HG03139 (cell line): Measurements from ENCODE around the gene P3H3.
"Not testable (repeated sequence)": the region's sequence is repeated elsewhere in the genome, so short reads cannot be mapped to it uniquely, and the experiment has no call there.

Experiments used
- ATAC-seq: cut with Tn5 transposase; IDR thresholded peaks from one replicate; pipeline ENCODE4 v1.9.1; 2021; ENCODE audit not compliant: unreplicated experiment

Gene P3H3

DNA sequence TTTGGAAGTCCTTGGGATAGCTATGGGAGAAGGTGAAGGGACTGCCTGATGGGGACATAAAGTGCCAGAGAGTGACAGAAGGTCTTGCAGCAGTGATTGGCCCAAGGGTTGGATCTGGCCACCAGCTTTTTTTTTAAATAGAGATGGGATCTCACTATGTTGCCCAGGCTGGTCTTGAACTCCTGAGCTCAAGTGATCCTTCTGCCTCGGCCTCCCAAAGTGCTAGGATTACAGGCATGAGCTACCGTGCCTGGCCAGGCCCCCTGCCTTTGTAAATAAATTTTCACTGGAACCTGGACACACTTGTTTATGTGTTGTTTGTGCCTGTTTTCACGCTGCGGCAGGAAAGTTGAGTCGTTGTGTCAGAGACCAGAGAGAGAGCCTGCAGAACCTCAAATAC lies 37.1 kb downstream of the P3H3 start:
- ATAC-seq, result not testable (repeated sequence)

DNA sequence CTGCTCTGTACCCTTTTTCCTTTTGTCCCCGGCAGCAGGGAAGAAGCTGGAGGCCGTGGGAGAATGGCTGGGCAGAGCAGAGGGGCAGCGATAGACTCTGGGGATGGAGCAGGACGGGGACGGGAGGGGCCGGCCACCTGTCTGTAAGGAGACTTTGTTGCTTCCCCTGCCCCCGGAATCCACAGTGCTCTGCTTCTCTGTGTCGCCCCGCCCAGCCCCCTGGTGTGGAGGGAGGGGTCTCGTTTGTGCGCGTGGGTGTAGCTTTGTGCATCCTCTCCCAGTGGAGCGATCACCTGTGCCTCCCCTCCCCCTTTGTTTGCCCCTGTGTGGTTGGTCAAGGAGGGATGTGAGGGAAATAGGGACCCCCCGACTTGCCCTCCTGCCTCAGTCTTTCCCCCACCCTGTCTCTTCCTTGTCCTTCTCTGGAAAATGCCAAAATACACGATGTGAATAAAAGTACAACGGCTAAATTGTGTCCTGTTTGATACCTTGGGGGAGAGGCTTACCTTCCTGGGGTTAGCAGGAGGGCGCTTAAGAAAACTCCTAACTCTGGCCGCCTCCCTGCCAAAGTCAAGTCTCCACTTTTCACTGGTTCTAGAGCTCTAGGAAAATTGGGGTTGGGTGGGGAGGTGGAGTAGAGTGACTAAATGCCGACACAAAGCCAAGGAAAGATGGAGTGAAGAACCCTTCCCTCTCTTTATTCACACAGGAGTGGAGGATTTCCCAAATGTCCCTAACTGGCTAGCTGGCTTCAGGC lies 38.1 kb downstream of the P3H3 start:
- ATAC-seq, result no peak

DNA sequence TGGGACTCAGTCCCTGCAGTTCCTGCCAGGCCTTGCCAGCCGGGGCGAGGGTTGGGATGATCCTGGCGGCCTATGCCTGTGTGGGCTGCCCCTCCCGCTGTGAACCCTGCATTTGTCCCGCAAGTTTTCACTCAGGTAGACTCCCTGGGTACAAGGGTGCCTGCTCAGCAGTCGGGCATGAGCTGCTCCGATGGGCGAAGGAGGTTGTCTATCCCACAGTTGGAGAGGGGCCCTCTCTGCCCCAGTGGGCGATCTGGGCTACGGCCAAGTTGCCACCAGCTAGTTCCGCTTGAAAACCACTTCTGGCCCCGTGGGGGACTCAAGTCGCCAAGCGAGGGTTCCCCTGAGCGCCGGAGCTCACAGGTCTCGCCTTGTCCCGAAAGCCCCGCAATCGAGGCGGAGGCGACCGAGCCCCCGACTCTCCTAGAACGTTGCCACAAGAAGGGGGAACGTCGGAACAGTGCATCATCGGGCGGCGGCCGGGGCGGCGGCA lies 38.8 kb downstream of the P3H3 start:
- no peak for ATAC-seq

DNA sequence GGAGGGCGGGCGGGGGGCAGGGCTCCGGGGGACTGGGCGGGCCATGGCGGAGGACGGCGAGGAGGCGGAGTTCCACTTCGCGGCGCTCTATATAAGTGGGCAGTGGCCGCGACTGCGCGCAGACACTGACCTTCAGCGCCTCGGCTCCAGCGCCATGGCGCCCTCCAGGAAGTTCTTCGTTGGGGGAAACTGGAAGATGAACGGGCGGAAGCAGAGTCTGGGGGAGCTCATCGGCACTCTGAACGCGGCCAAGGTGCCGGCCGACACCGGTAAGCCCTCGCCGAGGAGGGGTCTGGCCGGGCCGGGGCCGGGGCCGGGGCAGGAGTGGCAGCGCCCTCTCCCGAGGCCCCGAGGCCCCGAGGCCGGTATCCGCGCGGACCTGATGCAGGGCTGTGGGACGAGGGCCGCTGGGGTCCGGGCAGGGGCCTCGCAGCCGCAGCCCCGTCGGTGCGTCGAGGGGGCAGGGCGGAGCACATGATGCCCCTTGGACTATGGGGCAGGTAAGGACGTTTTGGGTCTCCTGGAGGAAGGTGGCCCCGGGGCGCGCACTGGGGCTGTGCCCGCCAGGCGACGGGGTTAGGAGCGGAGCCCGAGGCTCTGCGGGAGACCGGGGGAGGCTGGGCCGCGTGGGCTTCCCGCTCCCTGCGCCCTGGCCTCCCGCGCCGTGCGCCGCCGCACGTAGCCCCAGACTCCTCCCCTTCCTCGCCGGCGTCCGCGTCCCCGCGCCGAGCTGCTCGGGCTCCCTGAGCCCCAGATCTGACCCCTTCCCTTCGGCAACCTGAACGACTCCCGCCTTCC lies 39.4 kb downstream of the P3H3 start, which contains the start of gene TPI1:
TPI1 (plus strand) TSS at position 119 of the 798 bp plus-strand sequence; CDS start at position 155, 36 bp downstream.
- ATAC-seq, result peak; percentile 47

DNA sequence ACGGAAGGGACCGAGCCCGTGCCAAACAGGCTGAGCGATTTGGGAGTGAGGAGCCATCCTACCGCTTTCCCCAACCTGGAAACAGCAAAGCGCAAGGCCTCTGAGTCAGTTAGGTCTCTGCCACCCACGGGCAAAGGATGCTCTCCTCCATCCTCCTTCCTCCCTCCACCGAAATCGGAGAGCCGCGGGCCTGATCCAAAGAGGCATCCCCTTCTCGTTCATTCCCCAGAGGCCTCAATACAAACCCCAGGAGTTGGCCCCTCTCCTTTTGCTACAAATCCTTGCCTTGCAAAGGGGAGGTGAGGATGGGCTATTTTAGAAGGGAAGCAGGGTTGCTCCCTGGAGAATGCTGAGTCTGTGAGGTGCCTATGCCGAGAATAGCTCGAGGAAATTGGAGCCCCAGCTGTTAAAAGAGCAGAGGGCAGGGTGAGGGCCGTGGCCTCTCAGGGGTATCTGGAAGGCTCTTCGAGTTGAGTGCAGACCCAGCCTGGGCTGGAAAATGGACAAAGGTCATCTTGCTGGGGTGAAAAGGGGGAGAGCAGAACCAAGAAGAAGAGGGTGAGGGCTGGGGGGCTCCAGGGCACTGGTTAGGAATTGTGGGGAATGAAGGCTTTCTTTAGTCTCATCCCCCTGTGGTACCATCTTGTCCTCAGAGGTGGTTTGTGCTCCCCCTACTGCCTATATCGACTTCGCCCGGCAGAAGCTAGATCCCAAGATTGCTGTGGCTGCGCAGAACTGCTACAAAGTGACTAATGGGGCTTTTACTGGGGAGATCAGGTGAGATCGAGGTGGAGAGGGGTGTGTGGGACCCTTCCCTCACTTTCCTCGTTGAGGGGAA lies 40.2 kb downstream of the P3H3 start:
- no peak for ATAC-seq

DNA sequence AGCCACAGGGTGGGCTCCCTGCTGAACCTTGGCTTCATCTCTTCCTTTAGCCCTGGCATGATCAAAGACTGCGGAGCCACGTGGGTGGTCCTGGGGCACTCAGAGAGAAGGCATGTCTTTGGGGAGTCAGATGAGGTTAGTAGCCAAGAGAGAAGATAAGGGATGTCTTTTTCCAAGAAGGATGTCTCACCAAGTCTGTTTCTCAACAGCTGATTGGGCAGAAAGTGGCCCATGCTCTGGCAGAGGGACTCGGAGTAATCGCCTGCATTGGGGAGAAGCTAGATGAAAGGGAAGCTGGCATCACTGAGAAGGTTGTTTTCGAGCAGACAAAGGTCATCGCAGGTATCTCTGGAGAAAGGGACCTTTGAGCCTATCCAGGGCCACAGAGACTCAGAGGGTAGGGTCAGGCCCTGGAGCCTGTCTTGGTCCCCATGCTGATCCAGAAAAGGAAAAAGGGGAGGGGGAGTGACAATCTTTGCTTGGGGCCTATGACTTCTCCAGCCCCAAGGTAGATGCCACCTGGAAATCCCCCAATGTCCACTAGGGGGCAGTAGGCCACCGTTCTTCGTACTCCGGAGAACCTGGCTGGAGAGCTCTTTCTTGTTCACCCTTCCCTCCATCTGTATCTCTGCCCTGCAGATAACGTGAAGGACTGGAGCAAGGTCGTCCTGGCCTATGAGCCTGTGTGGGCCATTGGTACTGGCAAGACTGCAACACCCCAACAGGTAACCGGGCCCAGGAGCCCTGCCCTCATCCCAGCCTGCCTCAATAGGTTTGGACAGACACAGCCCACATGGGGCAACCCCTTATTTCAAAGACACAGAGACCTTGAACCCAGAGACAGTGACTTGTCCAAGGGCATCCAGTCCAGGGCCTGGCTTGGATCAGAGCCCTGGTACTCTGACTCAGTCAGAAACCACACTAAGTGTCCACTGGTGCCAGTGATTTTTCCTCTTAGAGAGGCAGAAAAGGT lies 41.1 kb downstream of the P3H3 start:
- ATAC-seq, result no peak

DNA sequence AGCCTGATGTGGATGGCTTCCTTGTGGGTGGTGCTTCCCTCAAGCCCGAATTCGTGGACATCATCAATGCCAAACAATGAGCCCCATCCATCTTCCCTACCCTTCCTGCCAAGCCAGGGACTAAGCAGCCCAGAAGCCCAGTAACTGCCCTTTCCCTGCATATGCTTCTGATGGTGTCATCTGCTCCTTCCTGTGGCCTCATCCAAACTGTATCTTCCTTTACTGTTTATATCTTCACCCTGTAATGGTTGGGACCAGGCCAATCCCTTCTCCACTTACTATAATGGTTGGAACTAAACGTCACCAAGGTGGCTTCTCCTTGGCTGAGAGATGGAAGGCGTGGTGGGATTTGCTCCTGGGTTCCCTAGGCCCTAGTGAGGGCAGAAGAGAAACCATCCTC lies 42.1 kb downstream of the P3H3 start:
- not testable (repeated sequence) for ATAC-seq

DNA sequence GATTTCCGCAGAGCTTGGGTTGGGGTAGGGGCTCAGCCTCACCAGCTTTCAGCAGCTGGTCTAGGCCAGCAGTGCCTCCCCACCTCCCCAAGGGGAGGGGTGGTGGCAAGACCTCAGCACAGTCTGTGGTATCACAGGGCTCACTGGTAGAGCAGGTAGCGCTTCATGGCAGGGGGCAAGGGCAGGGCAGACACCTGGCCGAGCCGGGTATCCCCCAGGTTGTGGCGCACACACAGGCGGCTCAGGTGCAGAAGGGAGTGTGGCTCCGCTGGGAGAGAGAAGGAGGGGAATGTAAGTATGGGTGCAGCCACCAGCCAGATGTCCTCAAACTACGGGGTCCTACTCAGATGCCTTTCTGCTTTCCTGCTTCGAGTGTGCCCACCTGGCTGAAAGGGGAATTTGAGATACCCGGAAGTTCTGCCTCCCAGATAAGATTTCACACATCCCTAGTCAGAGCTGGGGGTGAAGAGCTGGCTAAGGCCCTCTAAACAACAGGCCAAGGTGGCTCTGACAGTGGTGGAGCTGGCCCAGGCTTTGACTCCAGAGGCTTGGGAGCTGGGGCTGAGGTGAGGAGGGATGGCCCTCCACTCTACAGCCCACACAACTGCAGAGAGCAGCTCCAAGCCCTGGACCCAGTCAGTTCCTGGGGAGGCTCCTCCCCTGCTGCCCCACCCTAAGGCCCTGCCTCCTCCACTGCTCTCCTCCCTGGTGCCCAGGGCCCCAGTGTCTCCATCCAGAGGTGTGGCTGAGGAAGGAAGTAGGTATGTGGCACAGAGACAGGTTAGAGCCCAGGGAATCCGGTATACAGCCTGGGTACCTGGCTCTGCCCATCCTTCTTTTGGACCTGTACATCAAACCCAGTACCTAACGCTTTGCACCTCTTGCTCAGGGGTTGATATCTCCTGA lies 43.1 kb downstream of the P3H3 start:
- ATAC-seq, result no peak

DNA sequence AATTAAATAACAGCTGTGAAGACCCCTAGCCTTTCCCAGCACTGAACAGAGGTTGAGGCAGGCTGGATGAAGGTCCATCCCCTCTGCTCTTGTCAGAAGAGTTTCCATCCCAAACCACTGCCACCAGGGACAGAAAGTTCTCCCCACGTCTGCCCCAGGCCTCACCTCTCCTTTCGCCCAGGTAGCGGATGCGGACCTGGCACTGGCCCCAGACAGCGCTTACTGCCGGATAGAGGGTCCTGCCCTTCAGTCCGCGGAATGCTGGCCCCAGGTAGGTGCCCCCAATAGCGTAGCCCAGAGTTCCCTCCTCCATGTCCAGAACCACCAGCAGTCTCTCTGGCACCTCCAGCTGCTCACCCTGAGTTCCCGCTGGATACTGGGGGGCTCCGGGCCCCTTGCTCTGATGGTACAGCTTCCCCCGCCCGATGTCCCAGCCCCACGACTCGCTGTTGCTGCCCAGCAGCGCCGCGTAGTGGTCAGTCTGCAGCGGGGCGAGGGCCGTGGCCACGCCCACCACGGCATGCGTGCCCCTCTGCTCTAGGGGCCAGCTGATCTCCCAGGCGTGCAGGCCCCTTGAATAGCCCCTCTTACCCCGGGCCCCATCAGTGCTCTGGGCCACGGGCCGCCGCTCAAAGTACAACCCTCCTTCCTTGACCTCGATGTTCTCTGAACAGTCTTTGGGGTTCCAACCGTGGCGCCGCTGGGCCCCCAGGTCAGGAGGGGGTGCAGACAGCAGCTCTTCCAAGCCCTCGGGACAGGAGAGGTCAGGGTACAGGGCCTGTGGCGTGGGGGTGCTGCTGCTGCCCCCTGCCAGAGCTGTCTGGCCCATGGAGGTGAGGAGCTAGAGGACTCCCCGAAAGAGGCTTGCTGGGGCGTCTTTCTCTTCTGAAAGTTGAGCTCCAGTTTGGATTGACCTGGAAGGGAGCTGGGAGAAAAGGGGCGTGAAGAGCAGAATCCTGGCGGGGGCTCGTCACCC lies 44.2 kb downstream of the P3H3 start:
- no peak for ATAC-seq

DNA sequence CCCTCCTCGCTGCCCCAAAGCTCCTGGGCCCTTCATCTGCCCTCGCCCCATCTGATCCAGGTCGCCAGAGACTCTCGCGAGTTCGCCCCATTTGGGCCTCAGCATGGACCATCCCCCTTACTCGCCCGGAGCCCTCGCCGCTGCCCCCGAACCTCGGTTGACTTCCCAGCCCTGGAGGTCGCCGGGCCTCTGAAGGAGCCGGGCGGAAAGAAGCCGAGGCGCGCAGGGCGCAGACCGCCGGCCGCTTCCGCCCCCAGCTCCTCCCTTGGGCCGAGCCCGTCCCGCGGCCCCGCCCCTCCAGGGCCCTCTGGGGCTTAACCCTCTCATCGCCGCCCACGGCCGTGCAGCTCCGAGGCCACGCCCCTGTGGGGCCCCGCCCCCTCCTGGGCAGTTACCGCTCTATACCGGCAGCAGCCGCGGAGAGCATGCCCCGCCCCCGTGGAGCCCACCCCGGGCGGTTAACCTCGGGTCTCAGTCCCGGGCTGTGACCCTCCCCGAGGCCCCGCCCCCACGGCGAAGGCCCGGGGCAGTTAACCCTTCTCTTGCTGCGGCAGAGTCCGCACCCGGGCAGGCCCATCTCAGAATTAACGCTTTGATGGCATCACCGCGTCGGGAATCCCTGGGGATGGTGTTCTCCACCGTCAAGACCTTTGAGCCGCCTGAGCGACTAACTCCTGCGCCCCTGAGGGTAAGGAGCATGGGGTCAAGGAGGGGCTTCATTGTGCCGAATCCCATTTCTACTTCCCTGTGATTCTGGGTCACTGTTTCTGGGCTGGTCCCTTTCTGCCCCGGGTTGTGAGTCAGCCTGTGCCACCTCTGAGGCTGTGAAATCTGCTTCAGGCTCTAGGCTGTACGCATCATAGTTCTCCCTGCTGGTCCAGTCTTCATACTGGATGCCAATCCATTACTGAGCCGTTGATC lies 45.1 kb downstream of the P3H3 start, which contains the start of gene SPSB2:
SPSB2 (minus strand) TSS at position 210 of the 921 bp plus-strand sequence. CDS start 402 bp downstream, outside the sequence.
- ATAC-seq, result peak; percentile 75

DNA sequence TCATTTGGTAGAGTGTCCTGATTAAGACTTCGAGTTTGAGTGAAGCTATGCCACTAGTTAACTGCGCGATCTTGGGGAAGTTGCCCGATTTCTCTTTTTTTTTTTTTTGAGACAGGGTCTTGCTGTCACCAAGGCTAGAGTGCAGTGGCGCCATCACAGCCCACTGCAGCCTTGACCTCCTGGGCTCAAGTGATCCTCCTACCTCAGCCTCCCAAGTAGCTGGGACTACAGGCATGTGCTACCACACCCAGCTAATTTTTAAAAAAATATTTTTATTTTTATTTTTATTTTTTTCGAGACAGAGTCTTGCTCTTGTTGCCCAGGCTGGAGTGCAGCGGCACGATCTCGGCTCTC lies 45.8 kb downstream of the P3H3 start:
- ATAC-seq, result not testable (repeated sequence)

DNA sequence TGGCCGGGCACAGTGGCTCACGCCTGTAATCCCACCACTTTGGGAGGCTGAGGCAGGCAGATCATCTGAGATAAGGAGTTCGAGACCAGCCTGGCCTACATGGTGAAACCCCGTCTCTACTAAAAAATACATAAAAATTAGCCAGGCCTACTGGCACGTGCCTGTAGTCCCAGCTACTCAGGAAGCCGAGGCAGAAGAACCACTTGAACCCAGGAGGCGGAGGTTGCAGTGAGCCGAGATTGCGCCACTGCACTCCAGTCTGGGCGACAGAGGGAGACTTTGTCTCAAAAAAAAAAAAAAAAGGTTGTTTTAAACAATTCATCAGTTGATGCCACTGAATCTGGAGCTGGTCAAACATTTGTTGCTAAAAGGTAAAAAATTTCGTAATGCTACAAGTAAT lies 51.6 kb downstream of the P3H3 start:
- ATAC-seq, result not testable (repeated sequence)

DNA sequence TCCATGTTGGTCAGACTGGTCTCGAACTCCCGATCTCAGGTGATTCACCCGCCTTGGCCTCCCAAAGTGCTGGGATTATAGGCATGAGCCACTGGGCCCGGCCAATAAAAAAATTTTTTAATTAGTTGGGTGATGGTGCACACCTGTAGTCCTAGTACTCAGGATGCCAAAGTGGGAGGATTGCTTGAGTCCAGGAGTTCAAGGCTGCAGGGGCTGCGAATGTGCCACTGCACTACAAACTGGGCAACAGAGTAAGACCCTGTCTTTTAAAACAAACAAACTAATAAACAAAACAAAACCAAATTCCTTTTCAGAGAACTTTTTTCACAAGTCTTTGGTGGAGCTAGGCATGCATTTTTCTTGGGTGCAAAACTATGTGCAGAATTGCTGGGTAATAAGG lies 55.0 kb downstream of the P3H3 start:
- no peak for ATAC-seq

DNA sequence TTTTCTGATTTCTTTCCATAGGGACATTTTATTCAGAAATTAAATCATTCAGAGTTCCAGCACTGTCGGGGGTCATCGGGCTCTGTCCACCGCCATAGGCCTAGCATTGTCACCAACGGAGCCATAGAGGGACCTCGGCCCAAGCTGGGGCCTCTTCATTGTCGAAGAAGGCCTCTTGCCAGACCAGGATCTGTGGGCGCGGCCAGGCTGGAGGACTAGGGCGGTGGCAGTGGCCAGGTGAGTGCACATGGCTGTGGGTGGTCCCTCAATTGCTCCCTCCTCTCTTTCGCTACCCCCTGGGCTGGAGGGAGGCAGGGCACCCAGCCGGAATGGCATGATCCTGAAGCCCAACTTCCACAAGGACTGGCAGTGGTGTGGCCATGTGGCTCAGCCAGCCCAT lies 55.5 kb downstream of the P3H3 start:
- no peak for ATAC-seq

DNA sequence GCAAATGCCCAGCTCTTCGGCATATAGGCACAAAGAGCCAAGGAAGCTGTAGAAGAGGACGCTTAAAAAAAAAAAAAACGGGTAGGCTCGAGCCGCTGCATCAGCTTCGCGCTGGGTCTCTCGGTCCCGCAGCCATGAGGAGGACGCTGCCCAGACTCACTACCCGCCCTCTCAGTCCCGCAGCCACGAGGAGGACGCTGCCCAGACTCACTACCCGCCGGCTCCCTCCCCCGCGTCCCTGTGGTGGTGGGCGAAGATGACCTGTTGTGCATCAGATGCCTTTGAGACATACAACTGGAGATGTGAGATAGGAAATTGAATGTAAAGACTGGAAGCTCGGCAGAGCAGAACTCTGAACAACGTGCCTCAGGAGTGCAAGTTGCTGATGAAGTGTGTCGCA lies 56.3 kb downstream of the P3H3 start:
- ATAC-seq, result no peak

DNA sequence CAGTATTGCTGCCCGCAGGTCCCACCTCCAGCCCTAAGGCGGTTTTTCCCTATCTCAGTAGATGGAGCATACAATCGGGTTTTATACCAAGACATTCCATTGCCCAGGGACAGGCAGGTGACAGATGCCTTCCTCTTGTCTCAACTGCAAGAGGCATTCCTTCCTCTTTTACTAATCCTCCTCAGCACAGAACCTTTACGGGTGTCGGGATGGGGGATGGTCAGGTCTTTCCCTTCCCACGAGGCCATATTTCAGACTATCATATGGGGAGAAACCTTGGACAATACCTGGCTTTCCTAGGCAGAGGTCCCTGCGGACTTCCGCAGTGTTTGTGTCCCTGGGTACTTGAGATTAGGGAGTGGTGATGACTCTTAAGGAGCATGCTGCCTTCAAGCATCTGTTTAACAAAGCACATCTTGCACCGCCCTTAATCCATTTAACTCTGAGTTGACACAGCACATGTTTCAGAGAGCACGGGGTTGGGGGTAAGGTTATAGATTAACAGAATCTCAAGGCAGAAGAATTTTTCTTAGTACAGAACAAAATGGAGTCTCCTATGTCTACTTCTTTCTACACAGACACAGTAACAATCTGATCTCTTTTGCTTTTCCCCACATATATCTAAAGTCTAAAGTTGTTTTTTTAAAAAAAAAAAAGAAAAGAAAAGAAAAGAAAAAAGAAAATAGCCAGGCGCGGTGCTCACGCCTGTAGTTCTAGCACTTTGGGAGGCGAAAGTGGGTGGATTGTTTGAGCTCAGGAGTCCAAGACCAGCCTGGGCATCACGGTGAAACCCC lies 58.2 kb downstream of the P3H3 start:
- not testable (repeated sequence) for ATAC-seq
